Fibroblast of villous mesenchyme (primary cell): ENCODE measurements around the gene SMARCD2. TPM values are rescaled to one million over a fixed set of nuclear protein-coding genes. Genes with fewer than 3 reads are reported as not detected.

ENCODE experiments used
- DNase-seq: peaks from one replicate; pipeline ENCODE4 v3.0.0-alpha.2; 2010; ENCODE audit warnings: low read depth
- H3K4me3 ChIP-seq: 2 replicates; pipeline ENCODE4 v1.5.1; 2011; ENCODE audit warnings: low read depth, mild to moderate bottlenecking, low read length
- total RNA-seq: library from RNA; depleted of rRNA; stranded (reverse); fragments of >200 nt; gene quantifications from 2 replicates; pipeline ENCODE4 v1.2.3, GENCODE V29; 2012
- TF ChIP-seq, protein P1 (sequence below): IDR thresholded peaks from 2 replicates; pipeline ENCODE4 v1.5.1; 2012; ENCODE audit warnings: low read depth, mild to moderate bottlenecking, low read length; ENCODE audit not compliant: insufficient read depth

SMARCD2 gene
- total RNA-seq, 1 donor, result 66.9 TPM

- no peak for DNase-seq
- TF ChIP-seq, protein P1, sequence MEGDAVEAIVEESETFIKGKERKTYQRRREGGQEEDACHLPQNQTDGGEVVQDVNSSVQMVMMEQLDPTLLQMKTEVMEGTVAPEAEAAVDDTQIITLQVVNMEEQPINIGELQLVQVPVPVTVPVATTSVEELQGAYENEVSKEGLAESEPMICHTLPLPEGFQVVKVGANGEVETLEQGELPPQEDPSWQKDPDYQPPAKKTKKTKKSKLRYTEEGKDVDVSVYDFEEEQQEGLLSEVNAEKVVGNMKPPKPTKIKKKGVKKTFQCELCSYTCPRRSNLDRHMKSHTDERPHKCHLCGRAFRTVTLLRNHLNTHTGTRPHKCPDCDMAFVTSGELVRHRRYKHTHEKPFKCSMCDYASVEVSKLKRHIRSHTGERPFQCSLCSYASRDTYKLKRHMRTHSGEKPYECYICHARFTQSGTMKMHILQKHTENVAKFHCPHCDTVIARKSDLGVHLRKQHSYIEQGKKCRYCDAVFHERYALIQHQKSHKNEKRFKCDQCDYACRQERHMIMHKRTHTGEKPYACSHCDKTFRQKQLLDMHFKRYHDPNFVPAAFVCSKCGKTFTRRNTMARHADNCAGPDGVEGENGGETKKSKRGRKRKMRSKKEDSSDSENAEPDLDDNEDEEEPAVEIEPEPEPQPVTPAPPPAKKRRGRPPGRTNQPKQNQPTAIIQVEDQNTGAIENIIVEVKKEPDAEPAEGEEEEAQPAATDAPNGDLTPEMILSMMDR, result no peak
- no peak overlapping the region for H3K4me3 ChIP-seq
Observed at GRCh38 chr17:63819585-63820537, 22.6 kb downstream of the SMARCD2 start.

DNA sequence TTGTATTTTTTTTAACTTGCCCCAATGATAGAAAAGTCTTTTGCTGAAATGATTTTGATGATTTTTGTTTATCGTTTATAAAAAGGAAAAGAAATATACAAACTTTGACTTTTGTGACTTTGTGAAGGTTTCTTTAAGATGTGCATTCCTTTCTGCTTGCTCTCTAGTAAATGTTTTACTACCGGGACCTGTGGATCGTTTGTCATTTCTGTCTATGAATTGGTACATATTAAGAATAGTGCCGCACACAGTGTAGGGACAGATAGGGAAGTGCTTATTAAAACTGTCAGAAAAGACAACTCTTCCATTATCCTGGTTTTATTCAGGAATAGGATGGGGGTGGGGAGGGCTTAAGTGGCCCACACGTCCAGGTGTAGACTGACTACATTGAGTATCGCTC lies 23.4 kb downstream of the SMARCD2 start:
- H3K4me3 ChIP-seq, result no peak overlapping the region
- TF ChIP-seq, protein P1, result no peak
- no peak for DNase-seq

- TF ChIP-seq, protein P1, result no peak
- no peak for DNase-seq
- no peak overlapping the region for H3K4me3 ChIP-seq
Observed at GRCh38 chr17:63817736-63818385, 24.6 kb downstream of the SMARCD2 start.

DNA sequence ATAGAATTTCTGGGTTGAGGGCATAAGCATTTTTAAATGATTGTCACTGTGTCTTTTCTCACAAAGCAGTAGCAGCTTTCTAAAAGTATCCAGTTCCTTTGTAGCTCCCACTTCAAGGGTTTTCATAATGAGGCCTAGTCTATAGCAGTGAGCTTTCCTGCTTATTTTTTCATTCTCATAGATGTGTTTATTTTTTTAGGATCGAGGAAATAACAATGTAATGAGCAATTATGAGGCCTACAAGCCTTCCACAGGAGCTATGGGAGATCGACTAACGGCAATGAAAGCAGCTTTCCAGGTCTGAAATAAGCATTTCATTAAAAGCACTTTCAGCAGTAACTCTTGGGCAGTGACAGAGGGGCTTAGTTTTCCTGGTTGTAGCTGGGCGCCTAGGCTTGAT lies 25.8 kb downstream of the SMARCD2 start:
- DNase-seq, result no peak
- no peak overlapping the region for H3K4me3 ChIP-seq
- TF ChIP-seq, protein P1, result no peak

GRCh38 chr17:63816123-63816522 lies 26.4 kb downstream of the SMARCD2 start:
- no peak for DNase-seq
- no peak overlapping the region for H3K4me3 ChIP-seq
- TF ChIP-seq, protein P1, result no peak

DNA sequence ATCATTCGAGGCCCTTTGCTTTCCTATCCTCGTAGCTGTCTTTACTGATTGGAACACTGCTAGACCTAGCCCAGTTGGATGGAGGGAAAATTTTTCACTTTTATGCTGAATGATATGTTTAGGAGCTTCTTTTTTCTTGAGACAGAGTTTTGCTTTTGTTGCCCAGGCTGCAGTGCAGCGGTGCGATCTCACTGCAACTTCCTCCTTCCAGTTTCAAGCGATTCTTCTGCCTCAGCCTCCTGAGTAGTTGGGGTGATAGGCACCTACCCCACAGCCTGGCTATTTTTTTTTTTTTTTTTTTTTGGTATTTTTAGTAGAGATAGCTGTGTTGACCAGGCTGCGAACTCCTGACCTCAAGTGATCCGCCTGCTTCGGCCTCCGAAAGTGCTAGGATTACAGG lies 32.5 kb downstream of the SMARCD2 start:
- H3K4me3 ChIP-seq, result no peak overlapping the region
- TF ChIP-seq, protein P1, result no peak
- no peak for DNase-seq
